RWPE1 (cell line): ENCODE measurements around the gene N4BP2L2.

Experiments
- CTCF ChIA-PET: fragments of 350-600 bp; sonication (Branson Sonifier 250); formaldehyde crosslinking; extraction: SDS; loops from one replicate; lab custom pipeline; 2021; lab: Yijun Ruan, JAX
- POLR2A ChIA-PET: fragments of 400-600 bp; formaldehyde crosslinking; extraction: SDS; loops from one replicate; lab custom pipeline; 2020; ENCODE audit warnings: antibody characterized with exemption; ENCODE audit not compliant: low non-redundant PET; lab: Yijun Ruan, JAX
- DNase-seq: peaks from one replicate; pipeline ENCODE4 v3.0.0; 2012; ENCODE audit warnings: low spot score
- H3K27ac ChIP-seq: fragments of 450-650 bp; 2 replicates; pipeline ENCODE4 v1.5.1; 2017
- CTCF ChIP-seq: fragments of 450-650 bp; conservative IDR thresholded peaks from 2 replicates; pipeline ENCODE4 v1.5.1; 2017; ENCODE audit warnings: low read depth, mild to moderate bottlenecking

The N4BP2L2 gene

GRCh38 chr13:32537580-32538142 is 934 bp downstream of the N4BP2L2 start:
- POLR2A ChIA-PET = interaction anchor here (0.7 kb wide), 1 partner anchor 204 kb away, joined by 3 read pairs; no protein-coding TSS in a partner anchor
- TF ChIP-seq CTCF = no peak
- no peak for DNase-seq
- CTCF ChIA-PET = no interaction called here
- H3K27ac ChIP-seq = peak overlapping the region; percentile 87

DNA sequence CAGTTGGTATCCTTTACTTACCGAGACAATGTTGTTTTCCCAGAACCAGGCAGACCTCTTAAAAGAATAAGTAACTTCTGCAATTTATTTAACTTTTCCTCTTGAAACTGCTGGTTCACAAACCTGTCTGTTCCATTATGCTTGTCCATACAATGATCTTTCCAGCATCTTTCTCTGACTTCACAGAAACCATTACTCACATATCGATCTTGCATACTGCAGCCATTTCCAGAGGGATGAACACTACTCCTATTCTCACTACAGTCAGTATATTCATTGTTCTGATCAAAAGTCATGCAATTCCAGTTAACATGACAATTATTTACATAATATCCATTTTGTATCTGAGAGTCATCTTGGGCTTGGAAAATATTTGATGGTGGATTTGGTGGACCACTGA is 2.8 kb downstream of the N4BP2L2 start:
- no peak for TF ChIP-seq CTCF
- DNase-seq = no peak
- POLR2A ChIA-PET = no interaction called here
- CTCF ChIA-PET = no interaction called here
- no peak overlapping the region for H3K27ac ChIP-seq

DNA sequence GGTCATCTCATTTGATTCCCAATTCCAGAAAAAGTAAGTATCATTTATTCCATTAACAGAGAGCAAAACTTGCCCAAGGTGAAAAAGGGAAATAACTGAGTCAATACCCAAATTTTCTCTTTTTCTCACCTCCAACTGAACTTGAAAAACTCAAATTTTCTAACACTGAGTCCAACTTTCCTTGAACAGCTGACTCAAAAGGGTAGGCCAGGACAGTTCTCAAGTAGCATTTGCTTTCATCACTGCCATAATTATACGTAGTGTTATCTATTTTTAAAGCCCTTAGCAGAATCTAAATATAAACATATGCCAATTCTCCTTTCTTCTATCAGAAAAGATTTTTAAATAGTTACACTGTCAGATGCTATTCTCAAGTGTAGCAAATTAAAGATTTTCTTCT is 3.5 kb downstream of the N4BP2L2 start:
- TF ChIP-seq CTCF = no peak
- DNase-seq = no peak
- ChIA-PET POLR2A (no interaction called here), CTCF (no interaction called here)
- no peak overlapping the region for H3K27ac ChIP-seq

- ChIA-PET POLR2A (no interaction called here), CTCF (interaction anchor here (0.7 to 0.8 kb wide), 2 partner anchors 11 to 1769 kb away, joined by 3 to 4 read pairs; no protein-coding TSS in a partner anchor)
- no peak for TF ChIP-seq CTCF
- DNase-seq = no peak
- H3K27ac ChIP-seq = no peak overlapping the region
Observed at GRCh38 chr13:32530841-32531253, 7.7 kb downstream of the N4BP2L2 start.

- ChIA-PET CTCF (interaction anchor here (0.6 to 0.9 kb wide), 2 partner anchors 53 to 566 kb away, joined by 3 to 4 read pairs; no protein-coding TSS in a partner anchor), POLR2A (no interaction called here)
Observed at GRCh38 chr13:32528358-32528757, 10.2 kb downstream of the N4BP2L2 start.

GRCh38 chr13:32527151-32527550 is 11.4 kb downstream of the N4BP2L2 start:
- no peak for DNase-seq
- ChIA-PET POLR2A (no interaction called here), CTCF (interaction anchor here (0.9 kb wide), 1 partner anchor 13 kb away, joined by 3 read pairs; no protein-coding TSS in a partner anchor)
- no peak overlapping the region for H3K27ac ChIP-seq
- no peak for TF ChIP-seq CTCF

More at GRCh38 chr13:32528358-32528757, 10.2 kb downstream of the N4BP2L2 start:
- no peak for DNase-seq
- no peak for TF ChIP-seq CTCF
- H3K27ac ChIP-seq = no peak overlapping the region
